HPDE6-E6E7 (cell line): ENCODE measurements around the gene PET100.

Experiments
- DNase-seq: peaks from one replicate; pipeline ENCODE4 v3.0.0; 2011; ENCODE audit warnings: missing footprints; ENCODE audit errors: extremely low spot score

Gene PET100

GRCh38 chr19:7679771-7680605 is 50.4 kb downstream of the PET100 start:
- DNase-seq = no peak

GRCh38 chr19:7680606-7681339 is 51.2 kb downstream of the PET100 start, which contains the start of gene TRAPPC5:
Gene TRAPPC5, plus strand, starts transcription at chr19:7680833. Its CDS starts 1,421 bp downstream, at chr19:7682254.
- peak; percentile 72 for DNase-seq
